Fibroblast of lung (primary cell): ENCODE results near the gene ENTR1. TPM values are rescaled to one million over a fixed set of nuclear protein-coding genes. Genes with fewer than 3 reads are reported as not detected.

Experiments used
- DNase-seq, 2 donors: peaks; one replicate each; pipeline versions ENCODE4 v3.0.0 to v3.0.0-alpha.2; 2010; ENCODE audit warnings: low read depth in 2 of 2
- H2AFZ ChIP-seq: 2 replicates; pipeline ENCODE4 v1.5.1; 2012; ENCODE audit warnings: low read length, control low read depth, inconsistent platforms
- H3K27ac ChIP-seq: 2 replicates; pipeline ENCODE4 v1.5.1; 2011; ENCODE audit warnings: low read length, control low read depth; ENCODE audit not compliant: insufficient read depth
- H3K27me3 ChIP-seq: 2 replicates; pipeline ENCODE4 v1.5.1; 2011; ENCODE audit warnings: mild to moderate bottlenecking, low read length; ENCODE audit not compliant: control insufficient read depth, insufficient read depth
- H3K36me3 ChIP-seq: 2 replicates; pipeline ENCODE4 v1.5.1; 2011; ENCODE audit warnings: low read length; ENCODE audit not compliant: control insufficient read depth, insufficient read depth
- H3K4me1 ChIP-seq: 2 replicates; pipeline ENCODE4 v1.5.1; 2011; ENCODE audit warnings: low read length; ENCODE audit not compliant: control insufficient read depth, insufficient read depth; ENCODE audit errors: extremely low read depth
- H3K4me2 ChIP-seq: 2 replicates; pipeline ENCODE4 v1.5.1; 2011; ENCODE audit warnings: low read length, control low read depth; ENCODE audit not compliant: insufficient read depth; ENCODE audit errors: extremely low read depth
- H3K4me3 ChIP-seq, 4 experiments: fragments of 200-600 bp in 1 of 4; sonication (generic) in 1 of 4; replicated peaks in 1 of 4; 2 replicates each; pipeline ENCODE4 v1.5.1; 2011 to 2016; ENCODE audit warnings: low read length in 4 of 4, low read depth in 3 of 4, mild to moderate bottlenecking in 3 of 4, control low read depth in 2 of 4, inconsistent platforms in 1 of 4, mixed read lengths in 1 of 4; ENCODE audit not compliant: insufficient read depth in 1 of 4; ENCODE audit errors: control extremely low read depth in 1 of 4
- H3K79me2 ChIP-seq: 2 replicates; pipeline ENCODE4 v1.5.1; 2012; ENCODE audit warnings: mild to moderate bottlenecking, low read length, inconsistent platforms; ENCODE audit not compliant: control insufficient read depth, insufficient read depth
- H3K9ac ChIP-seq: 2 replicates; pipeline ENCODE4 v1.5.1; 2011; ENCODE audit warnings: mild to moderate bottlenecking, low read length, control low read depth; ENCODE audit not compliant: insufficient read depth
- H3K9me3 ChIP-seq: 2 replicates; pipeline ENCODE4 v1.5.1; 2012; ENCODE audit warnings: low read depth, low read length; ENCODE audit not compliant: control insufficient read depth, insufficient read depth
- H4K20me1 ChIP-seq: 2 replicates; pipeline ENCODE4 v1.5.1; 2011; ENCODE audit warnings: low read length; ENCODE audit not compliant: control insufficient read depth, insufficient read depth; ENCODE audit errors: extremely low read depth
- CTCF ChIP-seq, 2 donors: IDR thresholded peaks in 1 of 2; conservative IDR thresholded peaks in 1 of 2; 1 replicate in 1 of 2; 2 replicates in 1 of 2; pipeline ENCODE4 v1.5.1; 2011 to 2012; ENCODE audit warnings: low read length in 2 of 2, control low read depth in 1 of 2, inconsistent platforms in 1 of 2, low read depth in 1 of 2, mild to moderate bottlenecking in 1 of 2
- EZH2 ChIP-seq: IDR thresholded peaks from 2 replicates; pipeline ENCODE4 v1.5.1; 2012; ENCODE audit warnings: low read length, control low read depth, mild to moderate bottlenecking; ENCODE audit errors: missing control alignments
- polyA plus RNA-seq, 2 donors: library from polyadenylated mRNA; depleted of rRNA in 1 of 2; stranded (reverse) in 1 of 2; unstranded in 1 of 2; fragments of >200 nt; gene quantifications; 2 replicates each; pipeline ENCODE4 v1.2.1, GENCODE V29; 2011 to 2012; ENCODE audit warnings: missing spikeins in 1 of 2
- total RNA-seq: library from RNA; depleted of rRNA; stranded (reverse); fragments of >200 nt; gene quantifications from 2 replicates; pipeline ENCODE4 v1.2.1, GENCODE V29; 2014

The ENTR1 gene
- total and polyA plus RNA-seq, 2 donors (not counting 1 experiment from before 2014, with no cell fraction given) = 24.5 to 31.9 TPM

- Histone ChIP-seq H3K9ac (peak overlapping the region; percentile 26), H2AFZ (peak overlapping the region; percentile 54), H3K4me3 (no peak overlapping the region), H3K27me3 (no peaks in the 10 kb centered on the region), H3K79me2 (no peaks in the 10 kb centered on the region), H4K20me1 (no peaks in the 10 kb centered on the region), H3K27ac (peak overlapping the region; percentile 9), H3K36me3 (peaks cover 3% of the 10 kb centered on the region), H3K9me3 (no peaks in the 10 kb centered on the region), H3K4me2 (no peak overlapping the region), H3K4me1 (peaks cover 18% of the 10 kb centered on the region)
- no peak for TF ChIP-seq CTCF (conservative IDR thresholded peaks at IDR 0.05 in 1 of 2, IDR thresholded peaks at IDR 0.05 in 1 of 2; ENCODE audit: low read depth in 1 of 2, low read length in 2 of 2)
- TF ChIP-seq EZH2 = no peak
- DNase-seq = no peak
Measured at GRCh38 chr9:136372006-136372405, 38.4 kb downstream of the ENTR1 start.

- H3K4me2 ChIP-seq = no peak overlapping the region
- no peaks in the 10 kb centered on the region for H3K9me3 ChIP-seq
- H3K27me3 ChIP-seq = no peaks in the 10 kb centered on the region
- no peak overlapping the region for H3K4me3 ChIP-seq
- DNase-seq = no peak
- TF ChIP-seq EZH2 (no peak), CTCF (conservative IDR thresholded peaks at IDR 0.05 in 1 of 2, IDR thresholded peaks at IDR 0.05 in 1 of 2; ENCODE audit: low read depth in 1 of 2, low read length in 2 of 2) (no peak)
- peaks cover 2% of the 10 kb centered on the region for H3K36me3 ChIP-seq
- no peak overlapping the region for H2AFZ ChIP-seq
- H3K27ac ChIP-seq = no peak overlapping the region
- no peaks in the 10 kb centered on the region for H4K20me1 ChIP-seq
- no peaks in the 10 kb centered on the region for H3K79me2 ChIP-seq
- H3K9ac ChIP-seq = no peak overlapping the region
- H3K4me1 ChIP-seq = peaks cover 18% of the 10 kb centered on the region
Measured at GRCh38 chr9:136371533-136371880, 38.9 kb downstream of the ENTR1 start.

- H2AFZ ChIP-seq = no peak overlapping the region
- no peaks in the 10 kb centered on the region for H3K9me3 ChIP-seq
- H3K4me3 ChIP-seq = no peak overlapping the region
- H3K27ac ChIP-seq = no peak overlapping the region
- no peaks in the 10 kb centered on the region for H4K20me1 ChIP-seq
- TF ChIP-seq EZH2 (no peak), CTCF (conservative IDR thresholded peaks at IDR 0.05 in 1 of 2, IDR thresholded peaks at IDR 0.05 in 1 of 2; ENCODE audit: low read depth in 1 of 2, low read length in 2 of 2) (no peak)
- no peak overlapping the region for H3K9ac ChIP-seq
- H3K27me3 ChIP-seq = no peaks in the 10 kb centered on the region
- H3K4me1 ChIP-seq = peaks cover 18% of the 10 kb centered on the region
- H3K4me2 ChIP-seq = no peak overlapping the region
- DNase-seq = peak; percentile 36 to 78
- no peaks in the 10 kb centered on the region for H3K79me2 ChIP-seq
- H3K36me3 ChIP-seq = peaks cover 2% of the 10 kb centered on the region
Measured at GRCh38 chr9:136370687-136371532, 39.5 kb downstream of the ENTR1 start.
